NCI-H1417 treated with DMSO at 0.1 percent for 48 hours (cell line): ENCODE data around the gene PICALM.
"Not testable (repeated sequence)": the region's sequence is repeated elsewhere in the genome, so short reads cannot be mapped to it uniquely, and the experiment has no call there.

Source experiments
- DNase-seq: peaks from one replicate; lab custom pipeline; 2025; lab: John Stamatoyannopoulos, UW

PICALM gene

GRCh38 chr11:85976525-85976924 lies 92.4 kb downstream of the PICALM start:
- DNase-seq, result no peak

- no peak for DNase-seq
Measured at GRCh38 chr11:85974122-85974521, 94.8 kb downstream of the PICALM start.

- DNase-seq, result no peak
Measured at GRCh38 chr11:85970593-85970992, 98.3 kb downstream of the PICALM start.

DNA sequence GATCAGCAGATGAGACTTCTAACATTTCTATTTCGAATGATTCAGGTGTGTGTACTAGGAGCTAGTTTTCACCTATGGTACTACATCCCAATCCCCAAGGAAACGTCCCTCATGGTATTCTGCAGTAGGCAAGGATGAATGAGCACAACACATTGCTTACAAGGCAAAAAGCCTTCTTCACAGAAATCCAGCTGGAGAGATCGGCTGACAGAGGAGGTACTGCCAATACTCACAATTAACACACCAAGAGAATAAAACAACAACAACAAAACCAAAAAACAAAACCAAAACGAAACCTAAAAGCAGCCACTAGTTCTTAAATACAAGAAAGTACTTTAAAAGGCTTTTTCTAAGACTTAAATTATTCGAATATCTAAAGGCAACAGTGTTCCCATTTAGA lies 101.4 kb downstream of the PICALM start:
- DNase-seq, result no peak

- DNase-seq, result no peak
Measured at GRCh38 chr11:85965202-85965601, 103.7 kb downstream of the PICALM start.

DNA sequence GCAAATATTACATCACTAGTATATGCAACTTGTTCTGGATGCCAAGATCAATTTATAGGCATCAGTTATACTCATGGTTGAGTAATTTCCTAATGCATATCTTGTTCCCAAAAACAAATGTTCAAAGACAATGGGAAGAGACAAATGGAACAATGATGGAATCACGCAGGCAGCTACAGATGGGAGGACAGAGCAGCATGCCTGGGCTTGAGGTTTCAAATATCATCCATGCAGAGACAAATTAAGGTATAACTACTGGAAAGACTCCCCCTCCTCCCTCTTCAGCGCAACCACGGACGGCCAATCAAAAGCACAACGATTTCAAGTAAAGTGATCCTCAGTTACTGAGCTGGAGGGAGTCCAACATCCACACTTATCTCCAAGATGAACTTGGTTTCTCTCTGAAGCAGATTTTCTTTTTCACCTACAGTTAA lies 106.9 kb downstream of the PICALM start:
- DNase-seq, result no peak

DNA sequence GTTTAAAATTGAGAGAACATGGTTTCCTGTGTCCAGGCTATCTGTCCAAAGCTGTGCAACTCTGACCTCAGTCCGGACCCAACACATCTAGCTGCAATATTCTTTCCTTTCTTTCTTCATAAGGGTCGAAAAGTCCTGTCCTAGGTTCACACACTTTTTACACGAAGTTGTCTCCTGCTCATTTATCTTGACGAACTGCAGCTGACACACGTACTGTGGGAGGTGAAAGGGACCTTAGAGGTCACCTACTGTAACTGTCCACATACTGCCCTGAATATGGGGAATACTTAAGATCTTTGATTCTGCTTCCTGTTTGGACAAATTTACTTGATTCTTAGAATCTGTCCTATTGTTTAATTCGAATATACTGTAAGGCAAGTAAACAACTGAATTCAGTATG lies 107.8 kb downstream of the PICALM start:
- no peak for DNase-seq

GRCh38 chr11:85960678-85961077 lies 108.2 kb downstream of the PICALM start:
- DNase-seq, result no peak

DNA sequence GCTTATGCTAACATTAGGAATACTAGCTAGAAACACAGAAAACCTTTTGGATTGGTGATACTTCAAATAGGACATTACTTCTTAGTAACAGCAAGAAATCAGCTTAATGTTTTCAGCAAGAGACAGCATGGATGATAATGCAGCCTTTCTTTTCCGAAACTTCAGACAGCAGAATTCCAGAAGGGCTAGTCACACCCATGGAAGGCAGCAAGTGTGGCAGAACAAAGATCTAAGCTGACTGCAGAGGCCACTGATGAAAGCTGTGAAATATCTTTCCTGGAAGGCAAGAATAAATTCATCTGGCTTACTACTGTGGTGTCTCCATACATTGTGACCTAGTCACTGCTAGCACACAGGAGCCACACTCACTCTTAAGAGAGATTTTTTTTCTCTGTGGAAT lies 113.4 kb downstream of the PICALM start:
- DNase-seq, result no peak

DNA sequence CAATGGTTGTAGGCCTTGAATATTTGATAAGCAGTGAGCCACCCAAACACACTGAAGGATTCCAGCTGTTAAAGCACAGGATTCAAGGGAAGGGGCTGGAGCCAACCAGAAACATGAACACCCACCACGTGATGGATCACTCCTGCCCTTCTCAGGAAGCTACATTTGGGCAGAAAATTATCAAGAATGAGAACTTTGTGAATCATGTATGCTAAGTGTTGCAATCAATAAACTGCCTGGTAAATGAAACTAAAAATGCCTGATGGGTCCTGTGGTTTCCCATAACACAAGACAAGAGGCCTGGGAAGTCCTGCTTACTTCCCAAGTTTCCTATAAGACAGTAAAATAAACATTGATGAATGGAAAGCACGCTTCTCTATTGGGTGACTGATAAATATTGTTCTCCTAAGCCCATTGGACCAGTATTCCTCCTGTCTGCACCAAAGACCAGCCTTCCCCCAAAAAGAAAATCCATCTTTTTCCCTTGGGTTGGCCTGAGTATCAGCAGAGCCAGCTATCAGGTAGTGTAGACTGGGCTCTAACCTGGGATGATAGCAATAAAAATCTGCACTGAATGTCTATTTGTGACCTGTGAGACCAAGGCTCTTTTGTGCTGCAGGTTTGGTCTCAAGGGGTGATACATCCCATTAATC lies 115.3 kb downstream of the PICALM start:
- no peak for DNase-seq

GRCh38 chr11:85952108-85952485 lies 116.8 kb downstream of the PICALM start:
- DNase-seq, result not testable (repeated sequence)

- DNase-seq, result no peak
Measured at GRCh38 chr11:85951428-85952107, 117.3 kb downstream of the PICALM start.

DNA sequence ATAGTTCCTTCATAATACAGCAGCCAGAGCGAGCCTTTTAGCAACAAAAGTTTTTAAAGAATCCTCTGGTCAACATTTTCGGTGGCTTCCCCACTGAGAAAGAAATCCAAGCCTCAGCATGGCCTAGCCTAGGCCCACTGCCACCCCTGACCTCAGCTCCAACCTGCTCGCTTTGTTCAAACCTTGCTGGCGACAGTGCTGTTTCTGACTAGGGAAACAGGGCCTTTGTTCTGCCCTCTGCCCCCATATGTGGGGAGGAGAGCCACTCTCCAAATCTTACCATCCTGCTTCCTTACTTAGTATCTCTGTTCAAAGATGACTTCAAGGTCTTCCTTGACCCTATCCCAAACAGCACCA lies 117.9 kb downstream of the PICALM start:
- DNase-seq, result no peak

- no peak for DNase-seq
Measured at GRCh38 chr11:85950317-85951048, 118.4 kb downstream of the PICALM start.

DNA sequence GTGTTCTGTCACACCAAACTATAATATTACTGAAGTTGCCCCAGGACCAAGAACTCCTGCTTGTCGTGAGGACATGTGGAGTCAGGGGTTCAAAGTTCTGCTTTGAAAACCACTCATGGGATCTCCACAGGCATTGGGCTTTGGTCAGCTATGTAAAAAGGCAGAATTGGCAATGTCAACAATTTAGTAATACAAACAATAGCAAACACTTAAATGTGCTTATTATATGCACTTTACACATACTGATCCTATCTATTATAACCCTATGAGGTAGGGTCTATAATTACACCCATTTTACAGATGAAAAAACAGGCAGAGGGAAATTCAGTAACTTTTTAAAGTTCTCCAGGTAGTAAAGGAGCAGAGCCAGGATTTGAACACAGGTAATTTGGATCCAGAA lies 119.1 kb downstream of the PICALM start:
- no peak for DNase-seq

GRCh38 chr11:85948884-85949283 lies 120.0 kb downstream of the PICALM start:
- DNase-seq, result no peak

- no peak for DNase-seq
Measured at GRCh38 chr11:85947431-85948272, 121.2 kb downstream of the PICALM start.

DNA sequence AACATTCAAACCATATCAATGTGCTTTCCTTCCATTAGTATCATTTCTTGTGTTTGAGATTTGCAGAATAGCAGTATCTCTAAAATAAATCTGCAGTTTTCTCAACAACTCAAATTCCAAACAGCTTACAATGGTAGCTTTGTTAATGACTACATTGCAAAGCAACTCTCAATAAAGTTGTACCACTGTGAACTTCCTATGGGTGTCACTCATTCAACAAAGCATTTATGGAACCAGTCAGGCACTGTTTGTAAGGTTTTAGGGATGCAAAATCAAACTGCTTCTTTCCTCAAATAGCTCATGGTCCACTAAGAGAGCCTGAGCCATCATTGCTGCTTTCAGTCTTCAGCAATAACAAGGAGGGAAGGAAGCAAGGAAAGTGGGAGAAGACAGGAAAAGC lies 122.7 kb downstream of the PICALM start:
- DNase-seq, result no peak

GRCh38 chr11:85945788-85946187 lies 123.1 kb downstream of the PICALM start:
- DNase-seq, result no peak

DNA sequence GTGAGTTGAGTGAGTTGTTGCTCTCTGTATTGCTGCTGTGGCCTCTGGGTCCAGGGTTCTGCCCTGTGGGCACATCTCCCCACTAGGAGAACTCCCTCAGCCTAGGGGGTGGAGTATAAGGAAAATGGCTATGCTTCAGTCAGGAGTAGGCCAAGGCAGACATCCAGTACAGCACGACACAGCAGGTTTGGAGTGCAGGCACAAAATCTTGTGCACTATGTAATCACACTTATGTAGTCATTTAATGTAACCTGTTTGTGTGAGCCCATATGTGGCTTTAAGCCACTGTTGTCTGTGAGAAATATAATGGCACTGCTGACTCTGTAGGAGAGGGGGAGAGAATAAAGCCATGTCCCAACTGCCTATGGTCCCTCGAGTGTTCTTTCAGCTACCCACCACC lies 123.6 kb downstream of the PICALM start:
- DNase-seq, result no peak

DNA sequence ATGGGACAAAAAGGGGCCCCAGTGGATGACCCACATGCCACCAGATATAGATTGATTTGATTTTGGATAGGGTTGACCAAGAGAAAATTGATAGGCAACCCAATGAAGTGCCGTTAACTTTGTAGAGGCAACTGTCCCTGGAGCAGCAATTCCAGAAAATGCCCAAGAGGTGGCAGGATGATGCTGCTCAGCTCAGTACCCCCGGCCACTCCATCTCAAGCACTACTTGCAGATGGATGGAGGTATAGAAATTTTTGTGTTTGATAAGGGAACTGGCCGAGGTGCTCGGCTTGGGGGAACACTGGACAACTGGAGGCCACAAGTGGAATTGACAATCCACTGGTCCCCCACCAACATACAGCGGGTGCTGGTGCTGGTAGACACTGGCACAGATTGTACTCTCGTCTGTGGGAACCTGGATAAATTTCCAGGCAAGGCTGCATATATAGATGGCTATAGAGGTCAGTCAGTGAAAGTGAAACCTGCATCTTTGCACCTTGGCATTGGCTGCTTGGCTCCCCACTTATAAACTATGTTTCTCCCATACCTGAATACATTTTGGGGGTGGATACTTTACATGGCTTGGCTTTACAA lies 127.4 kb downstream of the PICALM start:
- DNase-seq, result no peak
